CD4-positive, alpha-beta T cell treated with Interferon alpha-2 for 1 hour (primary cell): ENCODE measurements around the gene RAB33B.
"Not testable (repeated sequence)": the region's sequence is repeated elsewhere in the genome, so short reads cannot be mapped to it uniquely, and the experiment has no call there.

Experiments used
- DNase-seq, 2 donors: peaks; one replicate each; pipeline ENCODE4 v3.0.0-alpha.2; 2020 to 2022

RAB33B gene

DNA sequence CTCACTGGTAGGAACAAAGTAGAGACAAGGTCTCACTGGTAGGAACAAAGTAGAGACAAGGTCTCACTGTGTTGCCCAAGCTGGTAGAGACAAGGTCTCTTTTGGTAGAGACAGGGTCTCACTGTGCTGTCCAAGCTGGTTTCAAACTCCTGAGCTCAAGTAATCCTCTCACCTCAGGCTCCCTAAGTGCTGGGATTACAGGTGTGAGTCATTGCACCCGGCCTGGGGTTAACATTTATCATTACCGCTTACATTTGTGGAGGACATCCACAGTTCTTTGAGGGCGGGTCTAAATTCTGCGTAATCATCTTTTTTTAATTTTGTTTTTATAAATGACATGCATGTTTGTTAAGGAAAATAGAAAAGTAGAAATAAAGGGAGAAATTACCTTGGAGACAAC is 12.0 kb downstream of the RAB33B start:
- DNase-seq: no peak

DNA sequence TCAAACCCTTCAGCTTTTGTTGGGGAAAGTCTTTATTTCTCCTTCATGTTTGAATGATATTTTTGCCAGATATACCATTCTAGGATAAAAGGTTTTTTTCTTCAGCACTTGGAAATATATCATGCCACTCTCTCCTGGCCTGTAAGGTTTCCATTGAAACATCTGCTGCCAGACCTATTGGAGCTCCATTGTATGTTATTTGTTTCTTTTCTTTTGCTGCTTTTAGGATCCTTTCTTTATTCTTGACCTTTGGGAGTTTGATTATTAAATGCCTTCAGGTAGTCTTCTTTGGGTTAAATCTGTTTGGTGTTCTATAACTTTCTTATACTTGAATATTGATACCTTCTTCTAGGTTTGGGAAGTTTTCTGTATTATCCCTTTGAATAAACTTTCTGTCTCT is 14.8 kb downstream of the RAB33B start:
- DNase-seq: not testable (repeated sequence)

DNA sequence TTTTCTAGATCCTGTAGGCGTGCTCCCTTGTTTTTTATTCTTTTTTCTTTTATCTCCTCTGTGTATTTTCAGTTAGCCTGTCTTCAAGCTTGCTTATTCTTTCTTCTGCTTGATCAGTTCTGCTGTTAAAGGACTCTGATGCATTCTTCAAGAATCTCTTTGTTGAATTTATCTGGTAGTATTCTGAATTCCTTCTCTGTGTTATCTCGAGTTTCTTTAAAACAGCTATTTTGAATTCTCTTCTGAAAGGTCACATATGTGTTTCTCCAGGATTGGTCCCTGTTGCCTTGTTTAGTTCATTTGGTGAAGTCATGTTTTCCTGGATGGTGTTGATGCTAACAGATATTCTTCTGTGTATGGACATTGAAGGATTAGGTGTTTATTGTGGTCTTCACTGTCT is 15.3 kb downstream of the RAB33B start:
- DNase-seq: no peak

DNA sequence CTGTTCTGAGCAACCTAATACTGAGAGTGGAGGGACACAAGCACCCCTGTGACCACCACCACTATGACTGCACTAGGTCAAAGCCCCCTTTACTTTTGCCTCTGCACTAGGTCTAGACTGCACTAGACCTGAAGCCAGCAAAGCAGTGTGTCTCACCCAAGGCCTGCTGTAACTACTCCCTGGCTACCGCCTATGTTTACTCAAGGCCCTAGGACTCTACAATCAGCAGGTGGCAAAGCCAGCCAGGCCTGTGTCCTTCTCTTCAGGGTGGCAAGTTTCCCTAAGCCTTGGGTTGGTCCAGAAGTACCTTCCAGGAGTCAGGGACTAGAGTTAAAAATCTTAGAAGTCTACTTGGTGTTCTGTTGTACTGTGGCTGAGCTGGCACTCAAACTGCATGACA is 15.9 kb downstream of the RAB33B start:
- no peak for DNase-seq

DNA sequence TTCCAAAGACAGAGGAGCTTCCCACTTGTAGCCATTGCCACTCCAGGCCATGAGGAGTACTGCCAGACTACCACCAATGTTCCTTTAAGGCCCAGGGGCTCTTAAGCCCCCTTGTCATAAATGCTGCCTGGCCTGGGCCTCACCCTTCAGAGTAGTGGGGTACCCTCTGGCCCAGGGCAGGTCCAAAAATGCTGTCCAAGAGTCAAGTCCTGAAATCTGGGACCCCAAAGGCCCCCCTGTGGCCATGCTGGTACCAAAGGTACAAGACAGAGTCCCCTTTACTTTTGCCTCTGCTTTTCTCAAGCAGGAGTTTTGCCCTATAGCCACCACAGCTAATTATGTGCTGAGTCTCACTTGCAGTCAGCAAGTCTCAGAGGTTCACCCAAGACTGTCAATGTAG is 16.4 kb downstream of the RAB33B start:
- DNase-seq: no peak

- DNase-seq: no peak
Measured at GRCh38 chr4:139470997-139471665, 17.2 kb downstream of the RAB33B start.

DNA sequence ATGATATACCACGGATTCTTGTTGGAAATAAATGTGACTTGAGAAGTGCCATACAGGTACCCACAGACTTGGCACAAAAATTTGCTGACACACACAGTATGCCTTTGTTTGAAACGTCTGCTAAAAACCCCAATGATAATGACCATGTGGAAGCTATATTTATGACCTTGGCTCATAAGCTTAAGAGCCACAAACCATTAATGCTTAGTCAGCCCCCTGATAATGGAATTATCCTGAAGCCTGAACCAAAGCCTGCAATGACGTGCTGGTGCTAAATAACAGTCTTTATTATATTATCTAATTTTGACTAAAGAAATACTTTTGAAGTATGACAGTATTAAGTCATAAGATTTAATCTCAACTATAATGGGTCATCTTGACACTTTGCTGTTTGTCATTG is 18.9 kb downstream of the RAB33B start:
- DNase-seq: no peak

GRCh38 chr4:139476363-139476762 is 22.4 kb downstream of the RAB33B start:
- DNase-seq: no peak

DNA sequence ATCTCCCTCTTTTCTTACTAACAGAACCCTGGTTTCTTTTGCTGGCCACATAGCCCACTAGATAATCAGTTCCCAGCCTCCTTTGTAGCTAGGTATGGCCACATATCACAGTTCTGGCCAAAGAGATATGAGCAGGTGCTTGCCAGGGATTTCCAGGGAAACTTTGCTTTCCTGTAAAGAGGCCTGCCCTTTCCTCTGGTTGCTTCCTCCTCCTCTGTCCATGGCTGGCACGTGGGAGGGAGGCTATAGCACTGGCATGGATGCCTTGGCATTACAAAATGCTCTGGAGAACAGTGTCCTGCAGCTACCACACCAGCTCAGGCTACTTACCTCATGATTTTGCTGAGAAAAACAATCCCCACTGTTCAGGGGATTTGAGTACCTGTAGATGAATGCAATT is 27.5 kb downstream of the RAB33B start:
- DNase-seq: no peak

- no peak for DNase-seq
Measured at GRCh38 chr4:139483000-139483399, 29.1 kb downstream of the RAB33B start.

DNA sequence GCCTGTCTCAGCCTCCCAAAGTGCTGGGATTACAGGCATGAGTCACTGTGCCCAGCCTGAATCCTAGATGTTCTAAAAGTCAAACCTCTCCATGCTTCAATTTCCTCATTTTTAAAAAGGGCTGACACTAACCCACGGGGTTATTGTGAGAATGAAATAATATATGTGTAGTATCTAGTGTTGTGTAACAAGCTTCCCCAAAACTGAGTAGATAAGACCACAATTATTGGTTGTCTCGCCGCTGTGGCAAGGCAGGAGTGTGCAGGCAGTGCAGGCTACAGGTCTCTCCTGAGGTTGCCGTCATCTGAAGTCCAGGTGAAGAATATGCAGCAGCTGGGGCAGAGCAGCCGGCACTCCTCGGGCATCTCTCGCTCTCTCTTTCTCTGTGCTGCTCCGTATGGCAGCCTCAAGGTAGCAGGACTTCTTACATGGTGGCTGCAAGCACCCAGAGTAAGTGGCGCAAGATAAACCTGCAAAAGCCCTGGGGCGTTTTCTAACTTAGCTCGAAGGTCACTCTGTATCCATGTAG is 30.9 kb downstream of the RAB33B start:
- no peak for DNase-seq

DNA sequence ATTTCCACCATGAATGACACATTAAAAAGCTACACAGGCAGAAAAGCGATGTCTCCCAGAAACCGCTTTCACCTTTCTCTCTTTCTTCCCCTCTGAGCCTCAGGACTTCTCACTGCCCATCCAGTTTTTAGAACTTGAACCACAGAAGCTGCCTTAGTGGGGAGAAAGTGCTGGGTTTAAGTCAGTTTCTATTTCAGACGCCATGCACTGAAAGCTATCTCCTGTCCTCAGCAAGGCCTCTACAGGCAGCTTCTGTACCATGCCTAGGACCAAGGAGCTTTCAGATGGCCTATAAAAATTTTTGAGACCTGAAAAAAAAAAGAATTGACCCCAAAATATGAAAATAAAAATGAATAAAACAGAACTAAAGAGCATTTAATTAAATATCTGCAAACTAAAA is 34.5 kb downstream of the RAB33B start:
- no peak for DNase-seq

GRCh38 chr4:139489638-139490037 is 35.7 kb downstream of the RAB33B start:
- no peak for DNase-seq

- no peak for DNase-seq
Measured at GRCh38 chr4:139492429-139492828, 38.5 kb downstream of the RAB33B start.

- no peak for DNase-seq
Measured at GRCh38 chr4:139493176-139493575, 39.3 kb downstream of the RAB33B start.

- DNase-seq: no peak
Measured at GRCh38 chr4:139499186-139499585, 45.3 kb downstream of the RAB33B start.

GRCh38 chr4:139501117-139501516 is 47.2 kb downstream of the RAB33B start:
- no peak for DNase-seq

DNA sequence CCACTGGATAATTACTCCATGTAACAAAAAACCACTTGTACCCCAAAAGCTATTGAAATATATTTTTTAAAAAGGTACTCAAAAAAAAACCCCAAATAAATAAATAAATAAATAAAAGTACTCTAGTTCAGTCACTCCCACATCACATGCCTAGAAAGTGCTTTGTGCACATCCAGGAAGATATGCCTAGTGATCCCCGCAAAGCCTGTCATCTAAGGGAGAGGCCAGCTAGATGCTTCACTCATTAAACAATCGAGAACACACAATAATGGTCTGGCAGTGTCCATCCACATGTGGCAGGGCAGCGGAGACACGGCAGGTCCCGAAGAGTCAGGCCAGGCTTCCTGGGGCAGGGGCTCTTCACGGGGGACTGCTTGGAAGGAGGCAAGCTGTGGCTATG is 47.6 kb downstream of the RAB33B start:
- no peak for DNase-seq

GRCh38 chr4:139501927-139502899 is 48.3 kb downstream of the RAB33B start:
- no peak for DNase-seq

DNA sequence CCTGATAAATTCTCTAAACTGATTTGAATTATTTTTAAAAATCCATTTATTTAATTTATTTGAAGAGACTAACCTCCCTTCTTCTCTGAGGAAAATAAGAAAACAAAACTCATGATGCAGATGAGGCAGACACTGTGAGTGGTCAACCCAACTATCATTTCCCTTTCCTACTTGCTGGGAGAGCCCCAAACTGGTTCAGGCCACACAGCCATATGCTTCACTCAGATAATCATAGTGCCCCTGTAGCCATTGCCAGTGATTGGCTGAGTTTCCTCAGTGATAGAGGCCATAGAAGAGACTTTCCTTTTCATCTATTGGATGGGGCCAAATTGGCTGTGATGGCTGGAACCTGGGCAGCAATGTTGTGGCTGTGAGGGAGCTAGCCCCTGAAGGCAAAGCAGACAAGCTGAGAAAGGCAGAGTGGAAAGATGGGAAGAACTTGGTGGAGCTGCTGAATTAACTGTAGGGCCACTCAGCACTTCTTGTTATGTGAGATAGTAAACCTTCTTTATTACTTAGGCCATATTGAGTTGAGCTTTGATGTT is 49.8 kb downstream of the RAB33B start:
- DNase-seq: no peak

DNA sequence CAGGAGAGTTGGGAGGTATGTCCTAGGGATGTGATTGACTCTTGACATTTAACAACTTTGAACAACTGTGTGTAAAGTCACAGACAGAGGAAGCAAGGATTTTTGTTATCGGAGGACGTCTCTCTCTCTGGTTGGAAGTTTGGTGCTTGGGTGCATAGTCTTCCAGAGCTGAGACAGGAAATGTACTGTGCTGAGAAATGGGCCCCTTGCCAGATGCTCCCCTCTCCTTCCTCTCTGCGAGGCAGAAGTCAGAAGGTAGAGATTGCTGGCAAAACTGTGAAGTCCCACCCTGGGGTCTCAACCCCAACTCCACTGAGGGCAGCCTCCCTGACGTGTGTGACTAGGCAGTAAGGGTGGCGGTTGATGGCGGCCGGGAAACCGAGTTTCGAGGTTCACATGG is 52.9 kb downstream of the RAB33B start:
- no peak for DNase-seq

DNA sequence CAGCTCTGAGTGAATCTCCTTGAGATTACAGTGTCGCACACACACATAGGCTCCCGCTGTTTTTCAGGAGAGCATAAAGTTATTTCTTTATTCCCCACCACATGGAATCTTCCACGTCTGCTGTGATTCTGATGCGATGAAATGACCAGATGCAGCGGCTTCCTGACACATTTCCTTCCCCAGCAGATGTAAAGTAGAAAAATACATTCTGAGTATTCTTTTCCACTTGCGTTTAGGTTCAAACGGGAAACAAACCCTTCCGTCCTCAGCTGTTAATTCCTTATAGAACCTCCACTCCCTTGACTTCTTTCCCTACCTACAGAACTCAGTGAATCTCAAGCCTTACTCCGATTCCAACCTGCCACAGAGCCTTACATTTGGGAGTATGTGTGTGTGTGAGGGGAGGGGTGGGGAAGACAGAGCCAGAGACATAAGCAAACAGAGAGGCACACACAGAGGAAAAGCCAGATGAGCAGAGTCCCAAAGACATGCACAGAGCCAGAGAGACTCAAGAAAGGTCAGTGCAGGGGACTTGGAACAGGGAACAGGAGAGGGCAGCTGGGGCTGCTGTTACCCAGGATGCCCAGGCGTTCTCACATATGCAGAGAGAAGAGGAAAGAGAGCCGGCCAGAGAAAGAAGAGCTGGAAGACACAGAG is 54.8 kb downstream of the RAB33B start:
- DNase-seq: no peak

DNA sequence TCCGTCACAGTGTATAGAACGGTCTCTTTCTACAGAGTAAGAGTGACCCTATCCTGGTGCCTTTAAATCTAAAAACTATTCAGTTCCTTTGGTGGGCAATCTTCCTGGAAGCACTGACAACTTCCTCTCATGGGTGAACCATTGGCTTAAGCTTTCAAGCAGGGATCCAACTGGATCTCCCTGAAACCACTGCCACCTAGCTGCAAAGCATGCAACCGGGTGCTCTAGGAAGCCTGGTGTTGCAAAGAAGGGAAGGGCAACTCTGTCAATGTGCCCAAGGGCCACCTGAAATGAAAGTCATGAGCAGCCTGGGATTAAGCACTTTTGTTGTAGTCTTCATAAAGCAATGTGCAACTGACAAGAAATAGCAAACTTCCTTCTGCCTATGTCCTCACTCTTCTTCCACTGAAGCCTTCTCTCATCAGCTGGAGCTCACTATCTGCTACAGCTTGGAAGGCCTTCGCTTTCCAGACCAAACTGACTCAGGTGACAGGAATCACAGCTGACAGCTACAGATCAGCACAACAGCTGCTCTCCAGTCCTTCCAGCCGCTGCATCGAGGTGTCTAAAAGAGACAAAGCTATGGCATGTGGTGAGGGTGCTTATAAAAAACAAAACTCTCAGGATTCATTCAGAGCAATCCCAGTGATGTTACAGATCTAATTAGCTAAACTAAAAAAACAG is 55.9 kb downstream of the RAB33B start:
- no peak for DNase-seq
